OCI-LY3 (cell line): ENCODE data around the gene ELMO1.

Experiments
- H2AFZ ChIP-seq: fragments of 200-600, 300-600 bp; shearing (Covaris generic); 2 replicates; pipeline ENCODE4 v1.6.0; 2014; ENCODE audit warnings: antibody characterized with exemption, low read depth, low read length
- H3K27ac ChIP-seq: fragments of 200-600, 300-600 bp; sonication (generic); 2 replicates; pipeline ENCODE4 v1.5.1; 2014; ENCODE audit warnings: mild to moderate bottlenecking, low read length, moderate library complexity, mixed read lengths
- H3K27me3 ChIP-seq: fragments of 200-600, 300-600 bp; sonication (generic); 2 replicates; pipeline ENCODE4 v1.6.1; 2014; ENCODE audit warnings: low read depth, low read length, mixed read lengths
- H3K36me3 ChIP-seq: fragments of 200-600, 300-600 bp; sonication (generic); replicated peaks from 2 replicates; pipeline ENCODE3; 2014; ENCODE audit warnings: low read depth, low read length, mixed read lengths
- H3K4me1 ChIP-seq: fragments of 300-600, 200-600 bp; sonication (generic); 2 replicates; pipeline ENCODE4 v1.6.1; 2014; ENCODE audit warnings: low read length, mixed read lengths
- H3K4me2 ChIP-seq: fragments of 200-600, 300-600 bp; sonication (generic); 2 replicates; pipeline ENCODE4 v1.6.1; 2014; ENCODE audit warnings: low read length, mixed read lengths
- H3K4me3 ChIP-seq: fragments of 300-600, 200-600 bp; sonication (generic); 2 replicates; pipeline ENCODE4 v1.5.1; 2014; ENCODE audit warnings: antibody characterized with exemption, mild to moderate bottlenecking, low read length, moderate library complexity
- H3K79me2 ChIP-seq: fragments of 300-600, 200-600 bp; shearing (Covaris generic); 2 replicates; pipeline ENCODE4 v1.6.1; 2014; ENCODE audit warnings: mild to moderate bottlenecking, low read length, mixed read lengths
- H3K9ac ChIP-seq: fragments of 300-600, 200-600 bp; shearing (Covaris generic); 2 replicates; pipeline ENCODE4 v1.6.0; 2014; ENCODE audit warnings: mild to moderate bottlenecking, low read length, moderate library complexity
- H3K9me3 ChIP-seq: fragments of 200-600, 300-600 bp; shearing (Covaris generic); 2 replicates; pipeline ENCODE4 v1.6.1; 2014; ENCODE audit warnings: low read length, mixed read lengths; ENCODE audit not compliant: insufficient read depth
- H4K20me1 ChIP-seq: fragments of 200-600, 300-600 bp; sonication (generic); 2 replicates; pipeline ENCODE4 v1.6.1; 2016; ENCODE audit warnings: low read length, mixed read lengths; ENCODE audit not compliant: insufficient read depth
- EZH2phosphoT487 ChIP-seq: fragments of 200-600 bp; shearing (Covaris generic); IDR thresholded peaks from 2 replicates; pipeline ENCODE4 v1.6.1; 2018; ENCODE audit warnings: antibody characterized with exemption, mixed run types, low read depth
- TF ChIP-seq, protein P1 (sequence below): fragments of 200-600, 300-600 bp; sonication (generic); IDR thresholded peaks from 2 replicates; pipeline ENCODE4 v1.5.1; 2014; ENCODE audit warnings: antibody characterized with exemption, low read length, low read depth

Gene ELMO1

GRCh38 chr7:36985316-36985715 is 463.3 kb downstream of the ELMO1 start:
- H3K27ac ChIP-seq: no peak overlapping the region
- H4K20me1 ChIP-seq: peaks cover 93% of the 10 kb centered on the region
- no peak overlapping the region for H3K9ac ChIP-seq
- TF ChIP-seq, protein P1, sequence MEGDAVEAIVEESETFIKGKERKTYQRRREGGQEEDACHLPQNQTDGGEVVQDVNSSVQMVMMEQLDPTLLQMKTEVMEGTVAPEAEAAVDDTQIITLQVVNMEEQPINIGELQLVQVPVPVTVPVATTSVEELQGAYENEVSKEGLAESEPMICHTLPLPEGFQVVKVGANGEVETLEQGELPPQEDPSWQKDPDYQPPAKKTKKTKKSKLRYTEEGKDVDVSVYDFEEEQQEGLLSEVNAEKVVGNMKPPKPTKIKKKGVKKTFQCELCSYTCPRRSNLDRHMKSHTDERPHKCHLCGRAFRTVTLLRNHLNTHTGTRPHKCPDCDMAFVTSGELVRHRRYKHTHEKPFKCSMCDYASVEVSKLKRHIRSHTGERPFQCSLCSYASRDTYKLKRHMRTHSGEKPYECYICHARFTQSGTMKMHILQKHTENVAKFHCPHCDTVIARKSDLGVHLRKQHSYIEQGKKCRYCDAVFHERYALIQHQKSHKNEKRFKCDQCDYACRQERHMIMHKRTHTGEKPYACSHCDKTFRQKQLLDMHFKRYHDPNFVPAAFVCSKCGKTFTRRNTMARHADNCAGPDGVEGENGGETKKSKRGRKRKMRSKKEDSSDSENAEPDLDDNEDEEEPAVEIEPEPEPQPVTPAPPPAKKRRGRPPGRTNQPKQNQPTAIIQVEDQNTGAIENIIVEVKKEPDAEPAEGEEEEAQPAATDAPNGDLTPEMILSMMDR: no peak
- no peak for TF ChIP-seq EZH2phosphoT487
- peaks cover 43% of the 10 kb centered on the region for H3K79me2 ChIP-seq
- no peaks in the 10 kb centered on the region for H3K27me3 ChIP-seq
- no peaks in the 10 kb centered on the region for H3K4me1 ChIP-seq
- no peaks in the 10 kb centered on the region for H3K36me3 ChIP-seq
- H3K4me2 ChIP-seq: no peak overlapping the region
- no peaks in the 10 kb centered on the region for H3K9me3 ChIP-seq
- H2AFZ ChIP-seq: no peak overlapping the region
- no peak overlapping the region for H3K4me3 ChIP-seq

DNA sequence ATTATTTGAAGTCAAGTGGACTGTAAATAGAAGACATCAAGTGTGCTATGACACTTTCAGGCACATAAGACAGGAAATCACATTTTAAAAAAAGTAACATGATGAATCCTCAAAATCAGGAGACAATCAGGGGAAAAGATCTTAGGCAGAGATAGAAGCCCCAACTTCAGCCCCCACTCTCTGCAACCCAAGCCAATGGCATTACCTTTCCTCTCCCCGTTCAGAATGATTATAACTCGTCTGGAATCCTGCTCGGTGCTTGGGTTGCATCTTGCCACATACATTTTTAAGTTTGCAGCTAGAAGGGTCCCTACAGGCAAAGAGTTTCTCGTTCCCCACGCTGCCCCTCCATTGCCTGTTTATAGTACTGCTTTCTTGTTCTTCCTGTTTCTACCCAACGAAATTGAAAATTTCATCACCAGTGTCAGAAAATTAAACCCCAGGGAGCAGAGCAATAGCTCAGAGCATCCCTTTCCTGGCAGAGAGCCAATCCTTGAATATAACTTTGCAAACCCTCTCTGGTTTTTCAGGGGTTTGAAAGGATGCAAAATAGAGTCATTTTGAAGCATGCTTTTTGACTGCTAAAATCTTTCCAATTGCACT is 463.9 kb downstream of the ELMO1 start:
- no peak overlapping the region for H3K4me3 ChIP-seq
- no peaks in the 10 kb centered on the region for H3K4me1 ChIP-seq
- peaks cover 93% of the 10 kb centered on the region for H4K20me1 ChIP-seq
- H2AFZ ChIP-seq: no peak overlapping the region
- H3K36me3 ChIP-seq: peaks cover 4% of the 10 kb centered on the region
- no peaks in the 10 kb centered on the region for H3K27me3 ChIP-seq
- no peak overlapping the region for H3K27ac ChIP-seq
- no peaks in the 10 kb centered on the region for H3K9me3 ChIP-seq
- H3K4me2 ChIP-seq: no peak overlapping the region
- H3K79me2 ChIP-seq: peaks cover 48% of the 10 kb centered on the region
- H3K9ac ChIP-seq: no peak overlapping the region
- TF ChIP-seq, protein P1: no peak
- TF ChIP-seq EZH2phosphoT487: no peak

DNA sequence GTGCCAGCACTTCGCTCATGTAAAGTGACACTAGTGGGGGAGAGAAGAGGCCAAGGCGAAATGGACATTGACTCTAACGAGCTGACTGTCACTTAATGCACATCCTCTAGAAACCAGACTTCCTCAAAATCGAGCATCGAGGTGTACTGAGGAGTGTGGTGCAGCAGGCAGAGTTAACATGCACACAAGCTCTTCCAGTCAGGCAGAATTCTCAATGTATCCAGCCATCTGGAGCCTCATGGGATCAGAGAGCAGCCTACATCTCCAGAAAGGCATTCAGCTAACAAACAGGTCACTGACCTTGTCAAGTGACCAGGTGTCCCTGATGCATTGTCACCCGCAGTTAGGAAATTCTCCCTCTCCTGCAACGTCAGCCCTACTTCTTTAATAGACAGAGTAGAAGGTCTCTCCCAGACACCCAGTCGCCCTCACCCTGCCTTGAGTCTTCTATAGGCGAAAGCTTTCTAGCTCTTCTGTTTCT is 464.6 kb downstream of the ELMO1 start:
- Histone ChIP-seq H3K27me3 (no peaks in the 10 kb centered on the region), H3K9ac (no peak overlapping the region), H2AFZ (no peak overlapping the region), H3K4me3 (no peak overlapping the region), H3K4me2 (no peak overlapping the region), H4K20me1 (peaks cover 94% of the 10 kb centered on the region), H3K9me3 (no peaks in the 10 kb centered on the region), H3K4me1 (no peaks in the 10 kb centered on the region), H3K36me3 (peaks cover 4% of the 10 kb centered on the region), H3K27ac (no peak overlapping the region), H3K79me2 (peaks cover 51% of the 10 kb centered on the region)
- no peak for TF ChIP-seq EZH2phosphoT487
- TF ChIP-seq, protein P1: no peak

DNA sequence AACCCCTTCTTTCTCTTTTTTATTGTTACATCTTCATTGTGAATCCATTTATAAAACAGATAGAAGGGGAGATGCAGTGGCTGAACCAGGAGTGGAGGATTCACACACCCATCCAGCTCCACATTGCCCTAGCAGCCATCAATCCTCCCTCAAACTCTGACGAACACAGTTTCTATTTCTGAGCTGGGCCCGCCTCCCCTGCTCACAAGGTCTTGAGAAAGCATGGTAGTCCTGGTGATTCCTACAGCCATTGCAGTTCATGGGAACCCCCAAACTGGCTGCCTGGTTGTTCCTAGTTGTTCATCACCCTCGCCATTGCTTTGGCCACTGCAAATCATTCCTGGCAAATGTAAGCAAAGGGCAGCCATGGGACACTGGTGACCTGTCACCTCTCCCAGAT is 465.9 kb downstream of the ELMO1 start:
- H4K20me1 ChIP-seq: peaks cover 85% of the 10 kb centered on the region
- H3K79me2 ChIP-seq: peaks cover 50% of the 10 kb centered on the region
- TF ChIP-seq EZH2phosphoT487: no peak
- TF ChIP-seq, protein P1: no peak
- H2AFZ ChIP-seq: no peak overlapping the region
- H3K27me3 ChIP-seq: no peaks in the 10 kb centered on the region
- H3K4me3 ChIP-seq: no peak overlapping the region
- no peak overlapping the region for H3K9ac ChIP-seq
- no peaks in the 10 kb centered on the region for H3K9me3 ChIP-seq
- H3K36me3 ChIP-seq: peaks cover 4% of the 10 kb centered on the region
- H3K27ac ChIP-seq: no peak overlapping the region
- H3K4me2 ChIP-seq: no peak overlapping the region
- H3K4me1 ChIP-seq: no peaks in the 10 kb centered on the region
